Mucosa of descending colon (tissue), 3 donors: Measurements from ENCODE around the gene VKORC1. TPM values are rescaled to one million over a fixed set of nuclear protein-coding genes. Genes with fewer than 3 reads are reported as not detected.

Experiments used
- ATAC-seq: fragments of 200-7000 bp; cut with Tn5 transposase; one replicate; pipeline ENCODE4 v1.9.1; 2020; ENCODE audit warnings: mild to moderate bottlenecking, moderate library complexity
- DNase-seq, 3 donors: peaks; one replicate each; pipeline ENCODE4 v3.0.0-alpha.2; 2020
- H3K36me3 ChIP-seq: fragments of 200-600 bp; one replicate; pipeline ENCODE4 v1.8.0; 2021; ENCODE audit warnings: low read depth, mild to moderate bottlenecking
- H3K4me1 ChIP-seq: fragments of 200-600 bp; one replicate; pipeline ENCODE4 v1.8.0; 2021; ENCODE audit warnings: low read depth, mild to moderate bottlenecking
- H3K4me3 ChIP-seq: fragments of 200-600 bp; one replicate; pipeline ENCODE4 v1.8.0; 2021; ENCODE audit warnings: mild to moderate bottlenecking
- H3K9me3 ChIP-seq: fragments of 200-600 bp; one replicate; pipeline ENCODE4 v1.8.0; 2021; ENCODE audit warnings: mild to moderate bottlenecking
- intact Hi-C, 2 donors: fragments of 100-400 bp; cut with DNase I in 1 of 2; cut with micrococcal nuclease in 1 of 2; formaldehyde crosslinking; loops; one replicate each; pipeline versions ENCODE4 v1.11.0 to v1.11.1; 2022; cut with DNase I, micrococcal nuclease
- total RNA-seq, 3 donors: library from RNA; stranded (reverse); fragmentation: NEBNext Ultra II Directional in 2 of 3; extraction: Animal tissue kit (Norgen Biotek cat#: 25700) in 2 of 3; gene quantifications; one replicate each; pipeline versions ENCODE4 v1.2.1 to v1.2.4, GENCODE V29; 2021 to 2023
- TF ChIP-seq, protein P1 (sequence below): fragments of 200-600 bp; IDR thresholded peaks from one replicate; pipeline ENCODE4 v1.8.0; 2022; ENCODE audit warnings: antibody characterized with exemption, mild to moderate bottlenecking
- donor health status: DM: no; HTN: no; CAD: no; lungs with moderate emphysema.
- donor health status: DM: no; HTN: no; CAD: no.
- donor health status: DM: no; HTN: yes; CAD: no.

VKORC1 gene
- total RNA-seq, 3 donors from 2014 or later, result 31.9 to 67.9 (median 41.3) TPM

DNA sequence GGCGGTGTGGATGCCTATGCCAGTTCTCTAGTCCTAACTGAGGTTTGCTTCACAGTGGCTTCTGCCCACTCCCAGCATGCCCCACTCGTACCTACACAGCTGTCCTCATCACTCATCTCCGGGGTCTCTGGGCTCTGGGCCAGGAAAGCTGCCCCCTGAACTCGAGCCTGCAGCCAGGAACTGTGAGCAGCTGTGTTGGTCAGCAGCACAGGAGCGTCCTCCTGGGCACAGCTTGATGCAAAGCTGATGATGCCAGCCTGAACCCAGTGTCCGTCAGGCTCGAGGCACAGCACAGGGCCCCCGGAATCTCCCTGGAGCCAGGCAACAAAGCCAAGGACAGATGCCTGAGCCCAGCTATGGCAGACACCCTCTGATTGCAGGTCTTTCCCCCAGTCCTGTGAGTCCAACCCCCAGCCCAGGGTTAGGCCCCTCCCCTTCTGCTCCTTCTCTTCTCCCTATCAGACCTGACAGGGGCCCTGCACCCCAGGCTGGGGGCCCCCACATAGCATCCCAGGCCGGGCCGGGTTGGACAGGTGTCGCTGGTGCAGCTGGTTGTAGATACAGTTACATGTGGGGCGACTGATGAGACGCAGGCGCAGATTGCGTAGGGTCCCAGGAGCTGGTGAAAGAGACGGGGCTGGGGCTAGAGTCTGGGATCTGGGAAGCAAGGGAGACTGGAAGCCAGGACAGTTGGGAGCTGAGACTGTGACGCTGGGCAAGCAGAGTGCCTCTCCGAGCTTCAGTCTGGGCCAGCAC is 8.5 kb downstream of the VKORC1 start:
- intact Hi-C loops, result no loop called here
- Histone ChIP-seq H3K4me3 (no peak overlapping the region), H3K36me3 (no peaks in the 10 kb centered on the region), H3K4me1 (no peaks in the 10 kb centered on the region), H3K9me3 (no peaks in the 10 kb centered on the region)
- DNase-seq (no peak), ATAC-seq (no peak)
- TF ChIP-seq, protein P1, sequence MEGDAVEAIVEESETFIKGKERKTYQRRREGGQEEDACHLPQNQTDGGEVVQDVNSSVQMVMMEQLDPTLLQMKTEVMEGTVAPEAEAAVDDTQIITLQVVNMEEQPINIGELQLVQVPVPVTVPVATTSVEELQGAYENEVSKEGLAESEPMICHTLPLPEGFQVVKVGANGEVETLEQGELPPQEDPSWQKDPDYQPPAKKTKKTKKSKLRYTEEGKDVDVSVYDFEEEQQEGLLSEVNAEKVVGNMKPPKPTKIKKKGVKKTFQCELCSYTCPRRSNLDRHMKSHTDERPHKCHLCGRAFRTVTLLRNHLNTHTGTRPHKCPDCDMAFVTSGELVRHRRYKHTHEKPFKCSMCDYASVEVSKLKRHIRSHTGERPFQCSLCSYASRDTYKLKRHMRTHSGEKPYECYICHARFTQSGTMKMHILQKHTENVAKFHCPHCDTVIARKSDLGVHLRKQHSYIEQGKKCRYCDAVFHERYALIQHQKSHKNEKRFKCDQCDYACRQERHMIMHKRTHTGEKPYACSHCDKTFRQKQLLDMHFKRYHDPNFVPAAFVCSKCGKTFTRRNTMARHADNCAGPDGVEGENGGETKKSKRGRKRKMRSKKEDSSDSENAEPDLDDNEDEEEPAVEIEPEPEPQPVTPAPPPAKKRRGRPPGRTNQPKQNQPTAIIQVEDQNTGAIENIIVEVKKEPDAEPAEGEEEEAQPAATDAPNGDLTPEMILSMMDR, result no peak

- no peak for ATAC-seq
- Histone ChIP-seq H3K4me3 (no peak overlapping the region), H3K9me3 (no peaks in the 10 kb centered on the region), H3K36me3 (no peaks in the 10 kb centered on the region), H3K4me1 (no peaks in the 10 kb centered on the region)
- DNase-seq, result no peak
- intact Hi-C loops, result no loop called here
- TF ChIP-seq, protein P1, result no peak
Measured at GRCh38 chr16:31085411-31085810, 9.2 kb downstream of the VKORC1 start.

GRCh38 chr16:31084584-31085302 is 9.9 kb downstream of the VKORC1 start:
- no peak for ATAC-seq
- H3K9me3 ChIP-seq, result no peaks in the 10 kb centered on the region
- H3K4me3 ChIP-seq, result no peak overlapping the region
- H3K36me3 ChIP-seq, result peaks cover 3% of the 10 kb centered on the region
- TF ChIP-seq, protein P1, result no peak
- intact Hi-C loops, result no loop called here
- no peak for DNase-seq
- no peaks in the 10 kb centered on the region for H3K4me1 ChIP-seq

DNA sequence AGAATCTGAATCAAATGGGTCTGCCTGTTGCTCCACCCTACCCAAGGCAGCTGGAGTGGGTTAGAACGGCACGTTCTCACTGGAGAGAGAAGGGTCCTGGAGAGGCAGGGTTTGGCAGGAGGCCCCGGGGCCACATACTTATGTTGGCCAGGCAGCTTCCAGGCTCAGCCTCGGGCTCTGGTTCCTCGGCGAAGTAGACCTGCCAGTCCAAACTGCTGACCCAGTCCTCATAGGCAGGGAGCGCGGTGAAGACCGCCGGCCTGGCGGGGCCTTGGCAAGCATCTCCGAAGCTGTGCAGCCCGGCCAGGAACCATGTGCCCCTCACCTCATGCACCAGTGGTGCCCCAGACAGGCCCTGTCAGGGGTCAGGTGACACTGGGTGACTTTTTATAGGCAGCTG is 10.6 kb downstream of the VKORC1 start:
- intact Hi-C loops, result no loop called here
- ATAC-seq (no peak), DNase-seq (no peak)

DNA sequence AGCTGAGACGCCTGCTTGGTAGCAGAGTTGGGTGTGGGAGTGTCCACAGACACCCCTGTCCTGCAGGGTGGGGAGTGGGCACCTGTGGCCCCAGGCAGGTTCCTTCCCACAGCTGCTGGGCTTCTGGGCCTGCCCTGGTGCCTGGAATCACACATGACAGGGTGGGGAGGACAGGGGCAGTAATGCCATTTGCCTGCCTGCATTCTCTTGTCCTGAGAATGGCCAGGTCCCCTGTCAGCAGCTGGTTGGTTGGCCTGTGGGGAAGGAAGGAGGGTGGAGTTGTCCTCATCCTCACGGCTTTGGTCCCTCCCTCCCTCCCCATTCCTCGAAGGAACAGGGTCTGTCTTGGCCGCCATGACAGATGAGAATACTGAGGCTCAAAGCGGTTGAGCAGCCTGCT is 11.0 kb downstream of the VKORC1 start:
- TF ChIP-seq, protein P1, result no peak
- DNase-seq, result no peak
- Histone ChIP-seq H3K36me3 (peaks cover 3% of the 10 kb centered on the region), H3K4me1 (no peaks in the 10 kb centered on the region), H3K4me3 (no peak overlapping the region), H3K9me3 (no peaks in the 10 kb centered on the region)
- no peak for ATAC-seq
- intact Hi-C loops, result no loop called here

More for the DNA sequence above, 10.6 kb downstream of the VKORC1 start:
- H3K9me3 ChIP-seq, result no peaks in the 10 kb centered on the region
- H3K4me1 ChIP-seq, result no peaks in the 10 kb centered on the region
- TF ChIP-seq, protein P1, result no peak
- H3K4me3 ChIP-seq, result no peak overlapping the region
- peaks cover 3% of the 10 kb centered on the region for H3K36me3 ChIP-seq
